Activated CD4-positive, CD25-positive, alpha-beta regulatory T cell treated with anti-CD3 and anti-CD28 coated beads, Interleukin-2, amount 50 U/mL, for 16 hours (primary cell): ENCODE data around the gene CTNNBL1.

ENCODE experiments used
- DNase-seq: peaks from one replicate; pipeline ENCODE4 v3.0.0-alpha.2; 2020; ENCODE audit warnings: low read depth, low spot score

The CTNNBL1 gene

GRCh38 chr20:37737826-37738420 lies 44.1 kb downstream of the CTNNBL1 start:
- no peak for DNase-seq

- DNase-seq = no peak
Observed at GRCh38 chr20:37741055-37741454, 47.2 kb downstream of the CTNNBL1 start.

DNA sequence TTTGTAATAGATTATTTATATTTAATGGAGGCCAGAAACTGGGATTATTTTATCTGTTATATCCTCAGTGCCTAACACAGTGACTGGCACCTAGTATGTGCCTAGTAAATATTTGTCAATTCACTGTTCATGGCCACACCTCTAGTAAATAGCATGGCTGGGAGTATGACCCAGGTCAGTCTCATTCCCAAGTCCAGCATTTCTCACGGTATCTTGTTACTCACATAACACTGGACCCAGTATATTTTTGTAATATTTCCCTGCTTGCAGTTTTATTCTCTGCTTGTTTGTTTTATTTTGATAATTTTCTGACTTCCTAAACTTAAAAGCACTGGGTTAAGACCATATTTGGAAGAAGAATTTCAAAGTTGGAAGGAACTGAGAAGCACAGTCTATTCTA lies 47.7 kb downstream of the CTNNBL1 start:
- no peak for DNase-seq

GRCh38 chr20:37742131-37742530 lies 48.3 kb downstream of the CTNNBL1 start:
- no peak for DNase-seq

DNA sequence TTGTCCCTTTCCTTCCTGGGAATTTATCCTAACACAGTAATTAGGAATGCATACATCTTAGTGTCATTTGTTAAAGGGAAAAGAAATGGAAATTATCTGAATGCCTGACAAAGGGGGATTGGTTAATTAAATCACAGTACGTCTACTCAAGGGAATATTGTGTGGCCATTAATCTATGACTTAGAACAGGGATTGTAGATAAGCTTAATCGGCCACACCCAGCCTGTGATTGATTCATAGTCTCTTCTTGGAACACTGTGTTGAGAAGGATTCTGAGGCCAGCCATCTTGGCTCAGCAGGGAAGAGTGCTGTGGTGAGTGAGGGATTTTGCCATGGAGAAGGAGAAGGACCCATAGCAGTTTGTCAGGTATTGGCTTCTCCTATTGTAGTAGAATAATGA lies 50.5 kb downstream of the CTNNBL1 start:
- no peak for DNase-seq

GRCh38 chr20:37745553-37745952 lies 51.7 kb downstream of the CTNNBL1 start:
- DNase-seq = no peak

DNA sequence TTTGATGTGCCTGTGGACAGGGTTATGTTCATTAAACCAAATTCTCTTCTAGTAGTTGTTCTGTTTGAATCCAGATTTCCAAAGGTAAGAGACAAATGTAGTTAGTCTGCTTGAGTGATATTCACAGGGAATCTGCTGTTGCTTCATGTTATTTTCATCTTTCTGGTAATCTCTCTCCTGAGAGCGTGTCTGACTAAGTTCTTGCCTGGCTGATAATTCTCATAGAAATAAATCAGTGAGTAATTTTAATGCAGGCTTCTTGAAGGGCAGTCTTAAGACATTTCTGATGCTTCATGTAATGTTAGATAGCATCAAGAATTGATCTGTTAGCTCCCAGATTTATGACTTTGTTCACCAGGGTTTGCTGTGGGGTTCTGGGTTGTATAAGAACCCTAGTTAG lies 54.2 kb downstream of the CTNNBL1 start:
- DNase-seq = no peak

- no peak for DNase-seq
Observed at GRCh38 chr20:37749218-37749617, 55.4 kb downstream of the CTNNBL1 start.

- no peak for DNase-seq
Observed at GRCh38 chr20:37749620-37750403, 56.0 kb downstream of the CTNNBL1 start.

GRCh38 chr20:37755665-37756064 lies 61.8 kb downstream of the CTNNBL1 start:
- DNase-seq = no peak

- no peak for DNase-seq
Observed at GRCh38 chr20:37756234-37756633, 62.4 kb downstream of the CTNNBL1 start.

GRCh38 chr20:37757550-37757949 lies 63.7 kb downstream of the CTNNBL1 start:
- DNase-seq = no peak

DNA sequence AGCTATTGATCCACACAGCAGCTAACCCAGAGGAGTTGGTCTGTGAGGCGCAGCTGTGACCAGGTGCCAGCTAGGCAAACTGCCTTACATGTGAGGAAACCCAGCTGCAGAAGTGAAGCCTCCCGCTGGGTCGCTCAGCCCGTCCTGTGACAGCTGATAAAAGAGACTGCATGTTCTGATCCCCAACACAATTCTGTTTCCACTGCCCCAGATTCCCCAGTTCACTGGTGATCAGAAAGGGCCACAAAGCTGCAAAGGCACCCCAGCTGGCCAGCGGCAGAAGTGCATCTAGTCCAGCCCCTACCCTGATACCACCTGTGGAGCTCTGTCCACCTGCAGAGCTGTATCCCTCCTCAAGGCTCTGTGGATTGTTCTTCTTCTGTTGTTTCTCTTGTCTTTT lies 64.5 kb downstream of the CTNNBL1 start:
- DNase-seq = no peak

- no peak for DNase-seq
Observed at GRCh38 chr20:37759052-37759553, 65.3 kb downstream of the CTNNBL1 start.

DNA sequence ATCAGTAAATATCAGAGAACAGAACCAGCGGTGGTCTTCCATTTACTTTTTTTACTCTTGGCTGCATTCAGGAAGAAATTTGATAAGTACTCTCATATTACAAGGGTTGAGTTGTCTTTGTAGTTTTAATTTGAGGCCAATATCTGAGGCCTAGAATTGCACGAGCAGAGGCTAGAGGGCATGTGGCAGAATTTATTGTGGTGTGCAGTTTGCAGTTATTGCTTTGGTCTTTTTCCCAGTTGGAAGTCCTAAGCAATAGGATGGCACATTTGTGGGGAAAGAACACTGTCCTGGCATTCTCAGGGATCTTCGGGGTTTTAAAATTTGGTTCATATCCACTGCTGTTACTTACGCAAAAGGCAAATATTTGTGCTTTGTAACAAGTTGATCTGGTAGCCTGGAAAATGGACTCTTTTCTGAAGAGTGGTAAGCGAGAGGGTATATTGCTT lies 66.0 kb downstream of the CTNNBL1 start:
- no peak for DNase-seq

- DNase-seq = no peak
Observed at GRCh38 chr20:37760322-37760721, 66.5 kb downstream of the CTNNBL1 start.

- no peak for DNase-seq
Observed at GRCh38 chr20:37762716-37763485, 69.1 kb downstream of the CTNNBL1 start.

- DNase-seq = no peak
Observed at GRCh38 chr20:37764333-37764935, 70.6 kb downstream of the CTNNBL1 start.

- no peak for DNase-seq
Observed at GRCh38 chr20:37770908-37771307, 77.1 kb downstream of the CTNNBL1 start.

GRCh38 chr20:37773291-37773826 lies 79.5 kb downstream of the CTNNBL1 start:
- no peak for DNase-seq

DNA sequence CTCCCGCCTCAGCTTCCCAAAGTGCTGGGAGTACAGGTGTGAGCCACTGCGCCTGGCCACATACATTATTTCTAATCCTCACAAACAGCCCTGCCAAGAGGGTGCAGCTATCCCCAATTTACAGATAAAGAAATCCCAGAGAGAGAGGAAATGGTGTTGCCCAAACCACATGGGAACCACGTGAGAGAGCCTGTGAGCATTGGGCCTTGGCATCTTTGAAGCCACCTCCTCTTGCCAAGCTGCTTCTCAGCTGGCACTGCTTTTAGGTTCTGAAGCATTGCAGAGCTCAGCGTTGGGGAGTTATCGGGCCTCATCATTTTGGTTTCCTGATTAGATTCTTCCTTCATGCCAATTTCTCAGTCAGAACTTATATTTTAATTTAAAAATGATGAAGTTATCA lies 80.3 kb downstream of the CTNNBL1 start:
- no peak for DNase-seq

- DNase-seq = no peak
Observed at GRCh38 chr20:37775200-37775599, 81.4 kb downstream of the CTNNBL1 start.
